HEK293 (cell line): ENCODE results near the gene CHD2.

Source experiments
- CTCF ChIA-PET: fragments of 350-600 bp; formaldehyde crosslinking; extraction: SDS; loops from one replicate; lab custom pipeline; 2021; ENCODE audit warnings: antibody characterized with exemption; lab: Yijun Ruan, JAX
- POLR2A ChIA-PET: fragments of 300-600 bp; formaldehyde crosslinking; extraction: SDS; loops from one replicate; lab custom pipeline; 2020; ENCODE audit warnings: antibody characterized with exemption, inconsistent platforms; lab: Yijun Ruan, JAX
- H3K27ac ChIP-seq: fragments of 200-500 bp; sonication (Bioruptor generic); 2 replicates; pipeline ENCODE4 v1.5.1; 2014; ENCODE audit warnings: low read depth, low read length, control low read depth, inconsistent platforms; ENCODE audit errors: extremely low read depth
- H3K36me3 ChIP-seq, 2 experiments: fragments of 200-500 bp in 1 of 2; sonication (Bioruptor generic) in 1 of 2; 1 replicate in 1 of 2; 2 replicates in 1 of 2; pipeline ENCODE4 v1.5.1; 2014 to 2017; ENCODE audit warnings: inconsistent platforms in 2 of 2, low read length in 2 of 2; ENCODE audit not compliant: control insufficient read depth in 2 of 2, insufficient read depth in 1 of 2
- H3K4me1 ChIP-seq: fragments of 200-500 bp; sonication (Bioruptor generic); 2 replicates; pipeline ENCODE4 v1.5.1; 2014; ENCODE audit warnings: mild to moderate bottlenecking, low read length, inconsistent platforms; ENCODE audit not compliant: control insufficient read depth, insufficient read depth
- H3K4me3 ChIP-seq: 2 replicates; pipeline ENCODE4 v1.5.1; 2011; ENCODE audit warnings: low read depth, mild to moderate bottlenecking, control low read depth, low read length, moderate library complexity
- H3K9me3 ChIP-seq: fragments of 200-500 bp; sonication (Bioruptor generic); 2 replicates; pipeline ENCODE4 v1.5.1; 2014; ENCODE audit warnings: low read depth, low read length, inconsistent platforms; ENCODE audit not compliant: control insufficient read depth, insufficient read depth
- CTCF ChIP-seq: fragments of 450-650 bp; formaldehyde crosslinking; IDR thresholded peaks from 2 replicates; pipeline ENCODE4 v1.5.1; 2016; ENCODE audit warnings: missing biosample characterization, missing genetic modification characterization
- INSM2 ChIP-seq: fragments of 450-650 bp; formaldehyde crosslinking; IDR thresholded peaks from 2 replicates; pipeline ENCODE4 v1.5.1; 2016; ENCODE audit warnings: missing biosample characterization, missing genetic modification characterization
- KLF9 ChIP-seq: fragments of 450-650 bp; formaldehyde crosslinking; IDR thresholded peaks from 2 replicates; pipeline ENCODE4 v1.5.1; 2016; ENCODE audit warnings: missing biosample characterization, missing genetic modification characterization, low read depth
- PRDM10 ChIP-seq: fragments of 450-650 bp; formaldehyde crosslinking; IDR thresholded peaks from 2 replicates; pipeline ENCODE4 v1.5.1; 2016; ENCODE audit warnings: missing biosample characterization, missing genetic modification characterization
- YY1 ChIP-seq: fragments of 450-650 bp; formaldehyde crosslinking; IDR thresholded peaks from 2 replicates; pipeline ENCODE4 v1.5.1; 2018; ENCODE audit warnings: missing biosample characterization, missing genetic modification characterization
- ZBTB11 ChIP-seq: fragments of 450-650 bp; formaldehyde crosslinking; conservative IDR thresholded peaks from 2 replicates; pipeline ENCODE4 v1.5.1; 2016; ENCODE audit warnings: low read depth, missing biosample characterization, missing genetic modification characterization
- ZBTB48 ChIP-seq: fragments of 450-650 bp; formaldehyde crosslinking; IDR thresholded peaks from 2 replicates; pipeline ENCODE4 v1.5.1; 2016; ENCODE audit warnings: missing biosample characterization, missing genetic modification characterization
- ZBTB6 ChIP-seq: fragments of 450-650 bp; formaldehyde crosslinking; IDR thresholded peaks from 2 replicates; pipeline ENCODE4 v1.5.1; 2017; ENCODE audit warnings: missing biosample characterization, missing genetic modification characterization
- ZNF202 ChIP-seq: fragments of 450-650 bp; formaldehyde crosslinking; IDR thresholded peaks from 2 replicates; pipeline ENCODE4 v1.5.1; 2016; ENCODE audit warnings: missing biosample characterization, missing genetic modification characterization, borderline replicate concordance
- ZNF214 ChIP-seq: fragments of 450-650 bp; formaldehyde crosslinking; IDR thresholded peaks from 2 replicates; pipeline ENCODE4 v1.5.1; 2017; ENCODE audit warnings: missing biosample characterization, mild to moderate bottlenecking, missing genetic modification characterization, borderline replicate concordance
- ZNF302 ChIP-seq: fragments of 450-650 bp; formaldehyde crosslinking; IDR thresholded peaks from 2 replicates; pipeline ENCODE4 v1.5.1; 2016; ENCODE audit warnings: missing biosample characterization, missing genetic modification characterization, low read depth
- ZNF350 ChIP-seq: fragments of 450-650 bp; formaldehyde crosslinking; IDR thresholded peaks from 2 replicates; pipeline ENCODE4 v1.5.0; 2017; ENCODE audit warnings: missing biosample characterization, mild to moderate bottlenecking, missing genetic modification characterization
- ZNF362 ChIP-seq: fragments of 450-650 bp; formaldehyde crosslinking; IDR thresholded peaks from 2 replicates; pipeline ENCODE4 v1.5.1; 2016; ENCODE audit warnings: missing biosample characterization, missing genetic modification characterization
- ZNF37A ChIP-seq: fragments of 450-650 bp; IDR thresholded peaks from 2 replicates; pipeline ENCODE4 v1.5.1; 2018; ENCODE audit warnings: missing biosample characterization, missing genetic modification characterization
- ZNF433 ChIP-seq: fragments of 450-650 bp; formaldehyde crosslinking; IDR thresholded peaks from 2 replicates; pipeline ENCODE4 v1.5.1; 2016; ENCODE audit warnings: missing biosample characterization, missing genetic modification characterization, low read depth
- ZNF560 ChIP-seq: fragments of 450-650 bp; formaldehyde crosslinking; IDR thresholded peaks from 2 replicates; pipeline ENCODE4 v1.5.1; 2017; ENCODE audit warnings: missing biosample characterization, missing genetic modification characterization, borderline replicate concordance
- ZNF600 ChIP-seq: fragments of 450-650 bp; formaldehyde crosslinking; IDR thresholded peaks from 2 replicates; pipeline ENCODE4 v1.5.1; 2016; ENCODE audit warnings: missing biosample characterization, missing genetic modification characterization
- ZNF621 ChIP-seq: fragments of 450-650 bp; formaldehyde crosslinking; IDR thresholded peaks from 2 replicates; pipeline ENCODE4 v1.5.1; 2017; ENCODE audit warnings: missing biosample characterization, missing genetic modification characterization
- ZNF629 ChIP-seq: fragments of 450-650 bp; formaldehyde crosslinking; IDR thresholded peaks from 2 replicates; pipeline ENCODE4 v1.5.1; 2017; ENCODE audit warnings: missing biosample characterization, missing genetic modification characterization
- ZNF670 ChIP-seq: fragments of 450-650 bp; formaldehyde crosslinking; IDR thresholded peaks from 2 replicates; pipeline ENCODE4 v1.5.1; 2016; ENCODE audit warnings: missing biosample characterization, missing genetic modification characterization, low read depth
- ZNF701 ChIP-seq: fragments of 450-650 bp; formaldehyde crosslinking; IDR thresholded peaks from 2 replicates; pipeline ENCODE4 v1.5.1; 2016; ENCODE audit warnings: missing biosample characterization, missing genetic modification characterization
- ZNF791 ChIP-seq: fragments of 450-650 bp; formaldehyde crosslinking; IDR thresholded peaks from 2 replicates; pipeline ENCODE4 v1.5.1; 2016; ENCODE audit warnings: missing biosample characterization, missing genetic modification characterization
- ZNF792 ChIP-seq: fragments of 450-650 bp; formaldehyde crosslinking; IDR thresholded peaks from 2 replicates; pipeline ENCODE4 v1.5.1; 2016; ENCODE audit warnings: missing biosample characterization, missing genetic modification characterization

CHD2 gene

GRCh38 chr15:92906020-92906419 is 5.9 kb downstream of the CHD2 start (continued):
- TF ChIP-seq ZNF791 (tag by site-specific recombination), result no peak

- Histone ChIP-seq H3K4me1 (peaks cover 60% of the 10 kb centered on the region), H3K4me3 (no peak overlapping the region), H3K27ac (peak overlapping the region; percentile 28; the same call in 1 of the 2 replicates), H3K36me3 (peaks cover 7 to 11% of the 10 kb centered on the region in 2 experiments), H3K9me3 (no peaks in the 10 kb centered on the region)
- ChIA-PET CTCF (interaction anchor here (0.5 to 7.5 kb wide), 6 partner anchors 9 to 116 kb away, joined by 3 to 65 read pairs (median 10); no protein-coding TSS in a partner anchor), POLR2A (interaction anchor here (0.6 to 4.4 kb wide), 9 partner anchors 10 to 106 kb away, joined by 3 to 58 read pairs (median 6); no protein-coding TSS in a partner anchor)
- TF ChIP-seq YY1 (tag by site-specific recombination), result peak; percentile 50; the same call in 1 of the 2 replicates
- peak; percentile 58; the same call in 1 of the 2 replicates for TF ChIP-seq ZBTB11
- no peak for TF ChIP-seq ZBTB48 (tag by site-specific recombination)
- TF ChIP-seq ZNF202 (tag by site-specific recombination), result no peak
- TF ChIP-seq PRDM10 (tag by site-specific recombination), result no peak
- TF ChIP-seq ZNF629 (tag by site-specific recombination), result peak; percentile 9; the same call in 1 of the 2 replicates
- TF ChIP-seq ZNF621 (tag by site-specific recombination), result no peak
- TF ChIP-seq ZNF37A, result no peak
- no peak for TF ChIP-seq CTCF (tag by site-specific recombination)
- TF ChIP-seq INSM2, result no peak
- TF ChIP-seq ZNF701 (tag by site-specific recombination), result no peak
- no peak for TF ChIP-seq ZBTB6 (tag by site-specific recombination)
- no peak for TF ChIP-seq ZNF670 (tag by site-specific recombination)
- TF ChIP-seq KLF9 (tag by site-specific recombination), result no peak
- no peak for TF ChIP-seq ZNF350 (tag by site-specific recombination)
- TF ChIP-seq ZNF792 (tag by site-specific recombination), result 0 out of 2 replicates have a peak, but pooled peaks have one; percentile 67
- TF ChIP-seq ZNF302 (tag by site-specific recombination), result no peak
- TF ChIP-seq ZNF214 (tag by site-specific recombination), result no peak
- no peak for TF ChIP-seq ZNF433 (tag by site-specific recombination)
- peak; percentile 94 for TF ChIP-seq ZNF362 (tag by site-specific recombination)
- no peak for TF ChIP-seq ZNF560 (tag by site-specific recombination)
- TF ChIP-seq ZNF600 (tag by site-specific recombination), result peak; percentile 70
Observed at GRCh38 chr15:92906563-92907081, 6.5 kb downstream of the CHD2 start.
